PFSK-1 (cell line): ENCODE data around the gene IL13. TPM values are rescaled to one million over a fixed set of nuclear protein-coding genes. Genes with fewer than 3 reads are reported as not detected.

Experiments used
- FOXP2 ChIP-seq: optimal IDR thresholded peaks from 2 replicates; pipeline ENCODE3; 2011; ENCODE audit warnings: borderline replicate concordance, control low read depth, inconsistent platforms; ENCODE audit not compliant: insufficient read depth; ENCODE audit errors: extremely low read length, extremely low read depth
- POLR2AphosphoS5 ChIP-seq: IDR thresholded peaks from 2 replicates; pipeline ENCODE4 v1.6.1; 2012; ENCODE audit warnings: low read depth, mild to moderate bottlenecking, control low read depth, low read length, moderate library complexity
- REST ChIP-seq, 2 experiments: IDR thresholded peaks; 2 replicates each; pipeline versions ENCODE4 v1.6.1 to v1.8.0; 2011 to 2012; ENCODE audit warnings: low read depth in 2 of 2, low read length in 2 of 2, control low read depth in 1 of 2, inconsistent platforms in 1 of 2, mild to moderate bottlenecking in 1 of 2, moderate library complexity in 1 of 2; ENCODE audit not compliant: insufficient read depth in 1 of 2
- SIN3A ChIP-seq: IDR thresholded peaks from 2 replicates; pipeline ENCODE4 v1.6.1; 2012; ENCODE audit warnings: mild to moderate bottlenecking, low read length, moderate library complexity, borderline replicate concordance; ENCODE audit not compliant: insufficient read depth
- TAF1 ChIP-seq: IDR thresholded peaks from 2 replicates; pipeline ENCODE4 v1.6.1; 2012; ENCODE audit warnings: low read length, control low read depth, borderline replicate concordance; ENCODE audit not compliant: insufficient read depth
- polyA plus RNA-seq: library from polyadenylated mRNA; unstranded; fragments of >200 nt; gene quantifications from one replicate; pipeline ENCODE4 v1.2.1, GENCODE V29; 2012; ENCODE audit warnings: low read depth, missing spikeins; ENCODE audit not compliant: insufficient read length

Gene IL13
- not detected for polyA plus RNA-seq

GRCh38 chr5:132657676-132658380 is at the start of gene IL13:
Gene IL13 (plus strand): TSS chr5:132658173. CDS start chr5:132658187, 14 bp downstream.
- TF ChIP-seq REST (IDR thresholded peaks at IDR 0.05; ENCODE audit: insufficient read depth in 1 of 2, low read depth in 2 of 2, low read length in 2 of 2) (no peak), POLR2AphosphoS5 (no peak), TAF1 (no peak), FOXP2 (no peak), SIN3A (no peak)

DNA sequence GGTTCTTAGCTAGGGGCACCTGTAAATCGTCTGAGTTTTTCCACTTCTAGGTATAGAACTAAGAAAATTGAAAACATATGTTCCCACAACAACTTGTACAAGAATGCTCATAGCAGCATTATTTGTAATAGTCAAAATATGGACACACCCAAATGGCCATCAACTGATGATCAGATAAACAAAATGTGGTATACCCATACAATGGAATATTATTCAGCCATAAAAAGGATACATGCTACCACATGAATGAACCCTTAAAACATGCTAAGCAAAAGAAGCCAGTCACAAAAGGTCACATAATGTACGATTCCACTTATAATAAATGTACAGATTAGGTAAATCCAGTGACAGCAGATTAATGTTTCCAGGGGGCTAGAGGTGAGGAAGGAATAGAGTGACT is 46.0 kb upstream of the IL13 start:
- TF ChIP-seq REST (IDR thresholded peaks at IDR 0.05; ENCODE audit: insufficient read depth in 1 of 2, low read depth in 2 of 2, low read length in 2 of 2) (no peak), FOXP2 (no peak), TAF1 (no peak), SIN3A (no peak), POLR2AphosphoS5 (no peak)

GRCh38 chr5:132612846-132613245 is 45.1 kb upstream of the IL13 start:
- TF ChIP-seq FOXP2 = no peak
- TF ChIP-seq TAF1 = no peak
- no peak for TF ChIP-seq POLR2AphosphoS5
- no peak for TF ChIP-seq REST (IDR thresholded peaks at IDR 0.05; ENCODE audit: insufficient read depth in 1 of 2, low read depth in 2 of 2, low read length in 2 of 2)
- no peak for TF ChIP-seq SIN3A

DNA sequence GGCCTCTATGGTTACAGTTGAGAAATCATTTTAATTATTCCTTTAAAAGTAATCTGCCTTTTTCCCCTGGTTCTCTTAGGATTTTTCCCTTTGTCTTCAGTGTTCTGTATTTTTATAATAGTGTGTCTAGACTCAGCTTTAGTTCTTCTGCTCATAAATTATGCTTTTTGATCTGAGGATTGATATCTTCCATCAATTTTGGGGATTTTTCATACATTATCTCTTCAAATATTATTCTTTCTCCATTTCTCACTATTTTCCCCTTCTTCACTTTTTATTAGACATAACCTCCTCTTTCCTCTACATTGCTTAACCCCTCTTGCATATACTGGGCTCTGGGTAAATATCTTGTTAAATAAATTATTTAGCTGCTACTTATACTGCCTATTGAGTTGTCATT is 36.3 kb upstream of the IL13 start:
- TF ChIP-seq TAF1 = no peak

- TF ChIP-seq REST (IDR thresholded peaks at IDR 0.05; ENCODE audit: insufficient read depth in 1 of 2, low read depth in 2 of 2, low read length in 2 of 2) (no peak), SIN3A (no peak), TAF1 (no peak), POLR2AphosphoS5 (no peak), FOXP2 (no peak)
These were observed 35.4 kb upstream of the IL13 start for GRCh38 chr5:132622608-132623007.
